Fibroblast of the aortic adventitia (primary cell): Measurements from ENCODE around the gene CD6. TPM values are rescaled to one million over a fixed set of nuclear protein-coding genes. Genes with fewer than 3 reads are reported as not detected.
"Not testable (repeated sequence)": the region's sequence is repeated elsewhere in the genome, so short reads cannot be mapped to it uniquely, and the experiment has no call there.

Experiments used
- DNase-seq: peaks from one replicate; pipeline ENCODE4 v3.0.0-alpha.2; 2010; ENCODE audit warnings: low read depth
- H3K4me3 ChIP-seq: 2 replicates; pipeline ENCODE4 v1.5.1; 2011; ENCODE audit warnings: low read depth, mild to moderate bottlenecking, control low read depth, low read length, moderate library complexity
- total RNA-seq: library from RNA; depleted of rRNA; stranded (reverse); fragments of >200 nt; gene quantifications from 2 replicates; pipeline ENCODE4 v1.2.3, GENCODE V29; 2012; ENCODE audit warnings: low replicate concordance
- TF ChIP-seq, protein P1 (sequence below): IDR thresholded peaks from 2 replicates; pipeline ENCODE4 v1.5.1; 2011; ENCODE audit warnings: mild to moderate bottlenecking, low read length, control low read depth, inconsistent platforms; ENCODE audit not compliant: insufficient read depth

Gene CD6
- total RNA-seq, 1 donor, result not detected

- H3K4me3 ChIP-seq, result no peak overlapping the region
- TF ChIP-seq, protein P1, sequence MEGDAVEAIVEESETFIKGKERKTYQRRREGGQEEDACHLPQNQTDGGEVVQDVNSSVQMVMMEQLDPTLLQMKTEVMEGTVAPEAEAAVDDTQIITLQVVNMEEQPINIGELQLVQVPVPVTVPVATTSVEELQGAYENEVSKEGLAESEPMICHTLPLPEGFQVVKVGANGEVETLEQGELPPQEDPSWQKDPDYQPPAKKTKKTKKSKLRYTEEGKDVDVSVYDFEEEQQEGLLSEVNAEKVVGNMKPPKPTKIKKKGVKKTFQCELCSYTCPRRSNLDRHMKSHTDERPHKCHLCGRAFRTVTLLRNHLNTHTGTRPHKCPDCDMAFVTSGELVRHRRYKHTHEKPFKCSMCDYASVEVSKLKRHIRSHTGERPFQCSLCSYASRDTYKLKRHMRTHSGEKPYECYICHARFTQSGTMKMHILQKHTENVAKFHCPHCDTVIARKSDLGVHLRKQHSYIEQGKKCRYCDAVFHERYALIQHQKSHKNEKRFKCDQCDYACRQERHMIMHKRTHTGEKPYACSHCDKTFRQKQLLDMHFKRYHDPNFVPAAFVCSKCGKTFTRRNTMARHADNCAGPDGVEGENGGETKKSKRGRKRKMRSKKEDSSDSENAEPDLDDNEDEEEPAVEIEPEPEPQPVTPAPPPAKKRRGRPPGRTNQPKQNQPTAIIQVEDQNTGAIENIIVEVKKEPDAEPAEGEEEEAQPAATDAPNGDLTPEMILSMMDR, result no peak
- no peak for DNase-seq
Measured at GRCh38 chr11:61059260-61059752, 87.8 kb downstream of the CD6 start.

DNA sequence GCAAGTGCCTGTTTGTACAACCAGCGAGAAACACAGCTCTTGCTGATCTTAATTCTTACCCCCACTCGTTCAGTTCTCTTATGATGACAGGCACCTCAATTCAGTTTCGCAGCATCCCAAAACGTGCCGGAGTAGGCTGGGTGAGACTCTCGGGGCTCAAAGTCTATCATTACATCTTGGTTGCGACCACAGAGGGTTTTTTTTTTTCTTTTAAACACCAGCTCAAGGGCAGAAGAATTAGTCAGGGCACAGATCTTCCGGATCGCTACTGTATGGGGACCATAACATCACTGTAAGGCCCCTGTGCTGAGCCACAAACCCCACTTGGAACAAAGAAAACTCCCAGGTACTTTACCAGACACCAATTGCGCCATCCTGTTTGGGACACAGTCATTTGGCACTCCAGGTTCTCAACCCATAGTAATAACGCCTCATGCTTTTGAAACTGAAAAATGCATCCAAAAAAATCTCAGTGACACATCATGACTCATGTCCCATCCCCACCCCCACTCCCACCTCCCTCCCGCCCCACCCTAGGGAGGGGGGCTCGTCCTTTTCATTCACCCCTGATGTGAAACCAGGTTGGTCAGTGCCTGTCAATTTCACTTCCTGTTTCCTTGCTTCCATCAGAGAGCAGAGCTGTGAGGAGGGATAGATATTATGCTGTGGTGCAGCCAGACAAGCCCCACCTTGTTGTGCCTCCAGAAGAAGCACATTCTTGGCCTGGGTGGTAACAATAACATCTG lies 89.8 kb downstream of the CD6 start:
- H3K4me3 ChIP-seq, result no peak overlapping the region
- DNase-seq, result peak; percentile 34
- TF ChIP-seq, protein P1, result no peak

DNA sequence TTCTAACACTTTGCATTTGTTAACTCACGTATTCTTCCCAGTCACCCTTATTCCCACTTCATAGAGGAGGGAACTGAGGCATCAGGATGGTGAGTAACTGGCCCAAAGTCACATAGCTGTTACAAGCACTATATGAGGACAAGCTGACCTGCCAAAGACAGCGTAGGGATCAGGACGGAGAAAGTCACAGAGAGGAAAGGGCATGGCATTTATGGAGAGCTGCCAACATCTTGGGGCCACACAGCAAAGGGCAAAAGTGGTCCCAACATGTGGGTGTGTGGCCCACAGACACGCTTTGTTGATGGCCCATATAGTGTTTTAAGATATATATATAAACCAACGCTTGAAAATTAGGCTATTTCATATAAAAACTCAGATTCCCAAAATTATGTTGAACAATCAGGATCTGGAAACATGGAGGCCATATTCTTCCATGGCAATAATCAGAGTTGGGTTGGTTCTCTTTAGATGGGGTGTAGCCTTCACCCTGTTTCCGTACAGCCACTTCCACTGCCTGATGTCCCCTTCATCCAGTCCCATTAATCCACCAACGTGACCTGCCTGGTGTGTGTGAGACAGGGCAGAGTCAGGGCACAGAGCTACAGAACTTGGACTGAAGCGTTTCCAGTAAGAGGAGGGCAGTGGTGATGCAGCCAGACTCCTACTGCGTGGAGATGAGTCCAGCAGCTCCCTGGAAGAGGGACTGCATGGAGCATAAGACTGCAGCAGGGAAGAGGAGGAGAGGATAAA lies 90.9 kb downstream of the CD6 start:
- no peak overlapping the region for H3K4me3 ChIP-seq
- DNase-seq, result no peak
- TF ChIP-seq, protein P1, result no peak

GRCh38 chr11:61065236-61065635 lies 93.8 kb downstream of the CD6 start:
- DNase-seq, H3K4me3 ChIP-seq: not testable (repeated sequence)

- no peak overlapping the region for H3K4me3 ChIP-seq
- TF ChIP-seq, protein P1, result no peak
- no peak for DNase-seq
Measured at GRCh38 chr11:61065955-61066638, 94.6 kb downstream of the CD6 start.

DNA sequence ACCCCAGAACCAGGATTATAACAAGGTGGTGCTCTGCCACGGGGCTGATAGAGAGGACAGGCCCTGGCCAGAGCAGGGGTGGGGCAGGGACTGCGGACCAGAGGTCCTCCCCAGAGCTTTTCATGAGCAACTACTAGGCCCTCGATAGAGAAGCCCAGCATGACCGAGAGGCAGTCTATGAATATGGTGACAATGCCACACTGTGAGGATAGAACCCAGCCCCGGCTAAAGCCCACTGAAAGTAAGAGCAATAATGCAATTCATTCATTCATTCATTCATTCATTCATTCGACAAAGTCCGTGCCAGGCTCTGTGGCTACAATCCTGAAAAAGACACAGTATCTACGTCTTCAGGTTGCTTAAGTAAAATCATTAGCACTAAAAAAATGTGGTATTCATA lies 95.2 kb downstream of the CD6 start:
- TF ChIP-seq, protein P1, result no peak
- H3K4me3 ChIP-seq, result no peak overlapping the region
- DNase-seq, result no peak
